Brain pericyte (primary cell): Measurements from ENCODE around the gene CCL21.
A peak's percentile ranks its signal among the peaks of the same experiment; 100 is the strongest.

Experiments
- DNase-seq: peaks from one replicate; pipeline ENCODE4 v3.0.0-alpha.2; 2012; ENCODE audit warnings: low read depth, low spot score

The CCL21 gene

GRCh38 chr9:34674440-34674839 is 35.5 kb downstream of the CCL21 start:
- DNase-seq, result no peak

- no peak for DNase-seq
Measured at GRCh38 chr9:34671307-34671706, 38.6 kb downstream of the CCL21 start.

GRCh38 chr9:34669809-34670562 is 40.0 kb downstream of the CCL21 start:
- DNase-seq, result no peak

DNA sequence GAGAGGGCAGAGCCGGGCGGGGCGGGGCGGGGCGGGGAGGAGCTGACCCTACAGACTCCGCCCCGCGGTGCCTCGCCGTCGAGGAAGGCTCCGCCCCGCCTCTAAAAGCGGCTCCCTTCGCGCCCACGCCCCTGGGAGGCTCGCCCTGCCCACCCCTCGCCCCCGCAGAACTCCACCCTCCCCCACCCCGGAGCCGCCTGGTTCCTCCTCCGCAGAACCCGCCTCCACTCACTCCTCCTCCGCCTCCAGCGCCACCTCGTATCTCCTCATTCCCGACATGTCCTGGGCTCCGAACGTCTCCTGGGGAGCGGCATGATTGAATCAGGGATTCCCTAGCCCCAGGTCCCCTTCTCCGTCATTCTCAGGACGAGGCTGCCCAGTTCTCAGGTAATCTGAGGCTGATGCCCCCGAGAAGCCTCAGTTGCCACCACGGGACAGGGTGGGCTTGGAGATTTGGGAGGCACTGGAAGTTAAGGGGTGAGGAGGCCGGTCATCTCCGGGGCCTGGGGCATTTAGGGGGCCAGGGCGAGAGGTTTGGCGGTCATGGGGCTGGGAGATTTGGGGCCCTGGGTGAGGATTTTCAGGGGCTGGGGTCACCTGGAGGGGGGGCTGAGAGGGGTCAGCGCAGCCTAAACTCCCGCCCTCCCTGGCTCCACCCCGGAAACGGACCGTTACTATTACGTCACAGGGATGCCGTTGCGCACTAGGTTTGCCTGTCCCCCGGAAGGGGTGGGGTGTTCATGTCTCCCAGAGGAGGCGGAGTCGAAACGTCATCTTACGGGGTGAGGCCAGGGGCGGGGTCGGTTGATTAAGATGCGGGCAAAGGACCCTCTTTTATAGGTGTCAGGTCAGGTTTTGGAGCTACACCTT is 44.3 kb downstream of the CCL21 start:
- peak; percentile 72 for DNase-seq

- no peak for DNase-seq
Measured at GRCh38 chr9:34665067-34665380, 44.9 kb downstream of the CCL21 start.

DNA sequence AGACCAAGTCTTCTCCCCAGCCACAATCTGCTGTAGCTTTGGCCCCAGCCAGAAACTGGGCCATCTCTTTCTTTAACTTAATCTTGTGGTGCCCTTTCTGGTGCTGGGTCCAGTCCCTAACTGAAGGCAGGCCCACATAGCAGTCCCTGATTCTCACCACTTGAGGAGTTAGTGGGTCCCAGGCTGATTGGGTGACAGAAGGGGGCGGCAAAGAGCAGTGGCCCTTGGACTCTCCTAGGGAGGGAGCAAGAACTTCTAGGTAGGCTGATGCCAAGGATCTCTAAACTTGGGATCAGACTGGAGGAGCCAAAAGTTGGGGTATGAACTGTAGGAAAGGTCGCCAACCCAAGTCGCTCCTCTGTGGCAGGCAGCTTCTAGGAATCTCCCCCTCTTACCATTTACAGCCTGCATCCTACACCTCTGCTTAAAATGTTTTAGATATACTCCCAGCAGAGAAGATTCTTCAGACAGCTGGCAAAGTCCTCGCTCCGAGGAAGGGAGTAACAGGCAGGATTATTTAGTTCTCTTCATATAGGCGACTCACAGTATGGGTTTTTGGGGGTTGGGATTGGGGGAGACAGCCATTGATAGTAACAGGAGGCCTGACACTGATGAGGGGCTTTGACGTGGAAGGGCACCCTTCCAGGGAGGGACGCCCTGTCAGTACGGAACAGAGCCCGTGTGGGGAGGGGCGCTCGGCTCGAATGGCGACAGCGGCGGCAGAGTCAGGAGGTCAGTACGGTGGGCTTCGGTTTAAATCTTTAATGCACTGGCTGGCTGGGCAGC is 45.5 kb downstream of the CCL21 start:
- peak; percentile 34 for DNase-seq

GRCh38 chr9:34663303-34663605 is 46.7 kb downstream of the CCL21 start:
- no peak for DNase-seq

DNA sequence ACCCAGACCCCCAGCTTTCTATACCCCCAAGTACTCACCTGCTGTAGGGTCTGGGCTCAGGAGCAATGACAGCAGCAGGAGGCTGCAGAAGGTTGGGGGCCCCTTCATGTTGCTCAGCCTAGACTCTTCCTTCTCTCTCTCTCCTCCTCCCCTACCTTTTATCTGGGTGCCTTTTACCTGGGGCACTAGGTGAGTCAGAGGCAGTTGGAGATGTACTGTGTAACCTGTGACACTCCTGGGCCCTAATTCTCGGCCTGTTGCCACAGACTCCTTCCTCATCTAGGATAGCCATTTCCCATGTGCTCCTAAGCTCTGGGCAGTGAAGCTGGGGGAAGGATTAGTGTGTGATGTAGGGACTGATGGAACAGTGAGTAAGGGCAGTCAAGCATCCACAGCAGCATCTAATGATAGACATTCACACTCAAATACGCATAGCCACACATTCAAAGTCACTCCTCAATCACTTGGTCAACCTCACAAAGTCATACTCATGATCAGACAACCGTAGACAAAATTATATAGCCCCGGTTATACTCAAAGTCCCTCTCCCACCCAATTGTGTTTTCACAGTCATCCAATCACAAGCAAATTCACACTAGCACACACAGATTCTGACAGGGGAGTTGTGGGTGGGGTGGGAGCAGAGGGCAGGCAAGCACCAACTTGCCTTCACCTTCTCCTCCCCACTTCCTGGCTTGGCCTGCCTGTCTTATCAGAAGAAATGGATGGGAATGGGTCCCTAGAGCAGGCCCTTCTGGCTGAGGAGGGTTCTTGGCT is 47.2 kb downstream of the CCL21 start, which contains the start of gene CCL27:
Gene CCL27 (minus strand): TSS at position 132 of the 777 bp plus-strand sequence. CDS start 24 bp downstream, at position 108.
- no peak for DNase-seq

DNA sequence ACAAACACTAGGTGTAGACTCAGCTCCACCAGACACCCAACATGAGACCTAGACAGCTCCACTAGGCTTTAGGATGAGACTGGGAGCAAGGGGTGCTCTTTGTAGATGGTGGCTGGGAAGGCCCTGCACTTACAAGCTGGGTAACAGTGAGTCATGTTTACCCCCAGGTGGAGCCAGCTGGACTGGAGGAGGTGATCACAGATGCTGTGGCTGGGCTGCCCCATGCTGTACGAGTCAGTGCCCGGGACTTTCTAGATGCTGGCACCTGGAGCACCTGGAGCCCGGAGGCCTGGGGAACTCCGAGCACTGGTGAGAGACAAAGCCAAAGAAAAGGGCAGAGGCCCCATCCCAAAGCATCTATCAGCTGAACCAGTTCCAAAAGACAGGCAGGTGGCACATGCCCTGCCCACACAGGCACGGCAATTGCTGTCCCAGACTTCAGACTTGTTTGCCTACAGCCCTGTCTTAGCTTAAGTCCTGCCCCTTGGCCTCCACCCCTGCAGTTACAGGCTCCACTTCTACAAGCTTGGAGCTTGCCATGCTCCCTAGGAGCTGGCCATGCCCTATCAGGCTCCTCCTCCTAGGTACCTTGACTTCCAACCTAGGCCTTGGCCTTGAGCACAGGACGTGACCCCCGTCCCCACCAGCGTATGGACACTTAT is 50.2 kb downstream of the CCL21 start:
- no peak for DNase-seq
